ENCODE data around the gene AGAP4.
"Not testable (repeated sequence)": the region's sequence is repeated elsewhere in the genome, so short reads cannot be mapped to it uniquely, and the experiment has no call there.

The AGAP4 gene

GRCh38 chr10:45790694-45791426, 56.4 kb downstream of the AGAP4 start:
- not testable (repeated sequence) for DNase-seq (ENCODE audit: low read depth in 3 of 3)

- not testable (repeated sequence) for DNase-seq (ENCODE audit: low read depth in 3 of 3)
Observed at GRCh38 chr10:45789991-45790390, 57.3 kb downstream of the AGAP4 start.

- not testable (repeated sequence) for DNase-seq (ENCODE audit: low read depth in 3 of 3)
Observed at GRCh38 chr10:45787212-45787741, 60.0 kb downstream of the AGAP4 start.

GRCh38 chr10:45786217-45786616, 61.1 kb downstream of the AGAP4 start:
- DNase-seq (ENCODE audit: low read depth in 3 of 3) = not testable (repeated sequence)
